Left lung (tissue), 10 donors: ENCODE data around the gene CEACAM7. TPM values are rescaled to one million over a fixed set of nuclear protein-coding genes. Genes with fewer than 3 reads are reported as not detected.

Source experiments
- ATAC-seq: fragments of 200-7000 bp; cut with Tn5 transposase; one replicate; pipeline ENCODE4 v1.9.1; 2020; ENCODE audit warnings: moderate library complexity
- DNase-seq, 4 donors: peaks; one replicate each; pipeline ENCODE4 v3.0.0-alpha.2; 2013 to 2020
- H3K27ac ChIP-seq, 2 donors: fragments of 200-600 bp; sonication (generic) in 1 of 2; one replicate each; pipeline versions ENCODE4 v1.5.0 to v1.8.0; 2020 to 2021
- H3K27me3 ChIP-seq, 2 donors: fragments of 200-600 bp; sonication (generic) in 1 of 2; one replicate each; pipeline versions ENCODE4 v1.5.0 to v1.8.0; 2020 to 2021
- H3K36me3 ChIP-seq, 2 donors: fragments of 200-600 bp; sonication (generic) in 1 of 2; one replicate each; pipeline versions ENCODE4 v1.5.0 to v1.8.0; 2020 to 2021
- H3K4me1 ChIP-seq, 2 donors: fragments of 200-600 bp; one replicate each; pipeline ENCODE4 v1.8.0; 2021
- H3K4me3 ChIP-seq, 2 donors: fragments of 200-600 bp; sonication (generic) in 1 of 2; one replicate each; pipeline versions ENCODE4 v1.5.0 to v1.8.0; 2020 to 2021; ENCODE audit warnings: mild to moderate bottlenecking in 1 of 2
- H3K9me3 ChIP-seq, 2 donors: fragments of 200-600 bp; sonication (generic) in 1 of 2; one replicate each; pipeline versions ENCODE4 v1.5.0 to v1.8.0; 2020 to 2021
- intact Hi-C, 2 donors: fragments of 100-400 bp; cut with DNase I; formaldehyde crosslinking; loops; one replicate each; pipeline versions ENCODE4 v1.11.2 to v1.14.2; 2022
- polyA plus RNA-seq, 6 donors: library from polyadenylated mRNA; unstranded; fragments of 120-200 nt; gene quantifications; one replicate each; pipeline ENCODE4 v1.2.1, GENCODE V29; 2013; ENCODE audit not compliant: insufficient read length in 6 of 6
- total RNA-seq, 2 donors: library from RNA; stranded (reverse); fragmentation: NEBNext Ultra II Directional; extraction: Animal tissue kit (Norgen Biotek cat#: 25700); gene quantifications; one replicate each; pipeline ENCODE4 v1.2.1, GENCODE V29; 2021
- TF ChIP-seq, protein P1 (sequence below), 2 donors: fragments of 200-600 bp; sonication (generic) in 1 of 2; IDR thresholded peaks; one replicate each; pipeline versions ENCODE4 v1.5.0 to v1.8.0; 2021; ENCODE audit warnings: antibody characterized with exemption in 2 of 2
- donor health status: DM: no; HTN: yes; CAD: no.
- donor health status: DM: no; HTN: no; CAD: no.

Gene CEACAM7
- total and polyA plus RNA-seq, 8 donors = 0.09 to 0.44 (median 0.15) TPM; not detected in 2

DNA sequence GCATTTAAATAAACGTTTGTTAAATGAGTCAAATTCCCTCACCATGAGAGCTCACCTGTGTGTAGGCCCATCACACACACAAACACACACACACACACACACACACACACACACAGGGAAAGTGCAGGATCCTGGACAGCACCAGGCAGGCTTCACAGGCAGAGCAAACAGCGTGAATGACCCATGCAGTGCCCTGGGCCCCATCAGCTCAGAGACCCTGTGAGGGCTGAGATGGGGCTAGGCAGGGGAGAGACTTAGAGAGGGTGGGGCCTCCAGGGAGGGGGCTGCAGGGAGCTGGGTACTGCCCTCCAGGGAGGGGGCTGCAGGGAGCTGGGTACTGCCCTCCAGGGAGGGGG is 11.9 kb upstream of the CEACAM7 start:
- intact Hi-C loops = no loop called here
- no peak for ATAC-seq
- peaks cover 0 to 55% of the 10 kb centered on the region in 2 donors for H3K27me3 ChIP-seq
- H3K36me3 ChIP-seq = no peaks in the 10 kb centered on the region
- no peaks in the 10 kb centered on the region for H3K9me3 ChIP-seq
- no peak for DNase-seq
- H3K4me1 ChIP-seq = peaks cover 0 to 16% of the 10 kb centered on the region in 2 donors
- no peak overlapping the region for H3K27ac ChIP-seq
- H3K4me3 ChIP-seq = no peak overlapping the region
- TF ChIP-seq, protein P1, sequence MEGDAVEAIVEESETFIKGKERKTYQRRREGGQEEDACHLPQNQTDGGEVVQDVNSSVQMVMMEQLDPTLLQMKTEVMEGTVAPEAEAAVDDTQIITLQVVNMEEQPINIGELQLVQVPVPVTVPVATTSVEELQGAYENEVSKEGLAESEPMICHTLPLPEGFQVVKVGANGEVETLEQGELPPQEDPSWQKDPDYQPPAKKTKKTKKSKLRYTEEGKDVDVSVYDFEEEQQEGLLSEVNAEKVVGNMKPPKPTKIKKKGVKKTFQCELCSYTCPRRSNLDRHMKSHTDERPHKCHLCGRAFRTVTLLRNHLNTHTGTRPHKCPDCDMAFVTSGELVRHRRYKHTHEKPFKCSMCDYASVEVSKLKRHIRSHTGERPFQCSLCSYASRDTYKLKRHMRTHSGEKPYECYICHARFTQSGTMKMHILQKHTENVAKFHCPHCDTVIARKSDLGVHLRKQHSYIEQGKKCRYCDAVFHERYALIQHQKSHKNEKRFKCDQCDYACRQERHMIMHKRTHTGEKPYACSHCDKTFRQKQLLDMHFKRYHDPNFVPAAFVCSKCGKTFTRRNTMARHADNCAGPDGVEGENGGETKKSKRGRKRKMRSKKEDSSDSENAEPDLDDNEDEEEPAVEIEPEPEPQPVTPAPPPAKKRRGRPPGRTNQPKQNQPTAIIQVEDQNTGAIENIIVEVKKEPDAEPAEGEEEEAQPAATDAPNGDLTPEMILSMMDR (IDR thresholded peaks at IDR 0.05) = no peak

DNA sequence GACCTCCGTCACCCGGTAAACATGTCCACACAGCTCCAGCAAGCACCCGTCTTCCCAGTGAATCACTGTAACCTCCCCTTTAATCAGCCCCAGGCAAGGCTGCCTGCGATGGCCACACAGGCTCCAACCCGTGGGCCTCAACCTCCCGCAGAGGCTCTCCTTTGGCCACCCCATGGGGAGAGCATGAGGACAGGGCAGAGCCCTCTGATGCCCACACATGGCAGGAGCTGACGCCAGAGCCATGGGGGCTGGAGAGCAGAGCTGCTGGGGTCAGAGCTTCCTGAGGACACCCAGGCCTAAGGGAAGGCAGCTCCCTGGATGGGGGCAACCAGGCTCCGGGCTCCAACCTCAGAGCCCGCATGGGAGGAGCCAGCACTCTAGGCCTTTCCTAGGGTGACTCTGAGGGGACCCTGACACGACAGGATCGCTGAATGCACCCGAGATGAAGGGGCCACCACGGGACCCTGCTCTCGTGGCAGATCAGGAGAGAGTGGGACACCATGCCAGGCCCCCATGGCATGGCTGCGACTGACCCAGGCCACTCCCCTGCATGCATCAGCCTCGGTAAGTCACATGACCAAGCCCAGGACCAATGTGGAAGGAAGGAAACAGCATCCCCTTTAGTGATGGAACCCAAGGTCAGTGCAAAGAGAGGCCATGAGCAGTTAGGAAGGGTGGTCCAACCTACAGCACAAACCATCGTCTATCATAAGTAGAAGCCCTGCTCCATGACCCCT is 11.3 kb upstream of the CEACAM7 start:
- intact Hi-C loops = no loop called here
- Histone ChIP-seq H3K4me1 (peaks cover 0 to 16% of the 10 kb centered on the region in 2 donors), H3K9me3 (no peaks in the 10 kb centered on the region), H3K27me3 (peaks cover 0 to 54% of the 10 kb centered on the region in 2 donors), H3K27ac (no peak overlapping the region), H3K4me3 (no peak overlapping the region), H3K36me3 (no peaks in the 10 kb centered on the region)
- DNase-seq (no peak), ATAC-seq (no peak)
- TF ChIP-seq, protein P1 (IDR thresholded peaks at IDR 0.05) = no peak

DNA sequence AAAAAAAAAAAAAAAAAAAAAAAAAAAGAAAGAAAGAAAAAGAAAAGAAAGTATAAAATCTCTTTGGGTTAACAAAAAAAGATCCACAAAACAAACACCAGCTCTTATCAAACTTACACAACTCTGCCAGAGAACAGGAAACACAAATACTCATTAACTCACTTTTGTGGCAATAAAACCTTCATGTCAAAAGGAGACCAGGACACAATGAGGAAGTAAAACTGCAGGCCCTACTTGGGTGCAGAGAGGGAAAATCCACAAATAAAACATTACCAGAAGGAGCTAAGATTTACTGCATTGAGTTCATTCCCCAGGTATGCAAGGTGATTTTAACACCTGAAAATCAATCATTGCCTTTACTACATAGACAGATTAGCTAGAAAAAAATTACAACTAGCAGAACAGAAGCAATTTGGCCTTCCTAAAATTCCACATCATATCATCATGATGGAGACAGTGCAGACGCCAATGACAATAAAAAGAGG is 10.7 kb upstream of the CEACAM7 start:
- TF ChIP-seq, protein P1 (IDR thresholded peaks at IDR 0.05) = no peak
- no peak overlapping the region for H3K27ac ChIP-seq
- H3K36me3 ChIP-seq = no peaks in the 10 kb centered on the region
- H3K4me3 ChIP-seq = no peak overlapping the region
- H3K27me3 ChIP-seq = peaks cover 0 to 50% of the 10 kb centered on the region in 2 donors
- ATAC-seq (peak; percentile 48), DNase-seq (no peak)
- H3K4me1 ChIP-seq = peaks cover 0 to 16% of the 10 kb centered on the region in 2 donors
- intact Hi-C loops = no loop called here
- no peaks in the 10 kb centered on the region for H3K9me3 ChIP-seq

DNA sequence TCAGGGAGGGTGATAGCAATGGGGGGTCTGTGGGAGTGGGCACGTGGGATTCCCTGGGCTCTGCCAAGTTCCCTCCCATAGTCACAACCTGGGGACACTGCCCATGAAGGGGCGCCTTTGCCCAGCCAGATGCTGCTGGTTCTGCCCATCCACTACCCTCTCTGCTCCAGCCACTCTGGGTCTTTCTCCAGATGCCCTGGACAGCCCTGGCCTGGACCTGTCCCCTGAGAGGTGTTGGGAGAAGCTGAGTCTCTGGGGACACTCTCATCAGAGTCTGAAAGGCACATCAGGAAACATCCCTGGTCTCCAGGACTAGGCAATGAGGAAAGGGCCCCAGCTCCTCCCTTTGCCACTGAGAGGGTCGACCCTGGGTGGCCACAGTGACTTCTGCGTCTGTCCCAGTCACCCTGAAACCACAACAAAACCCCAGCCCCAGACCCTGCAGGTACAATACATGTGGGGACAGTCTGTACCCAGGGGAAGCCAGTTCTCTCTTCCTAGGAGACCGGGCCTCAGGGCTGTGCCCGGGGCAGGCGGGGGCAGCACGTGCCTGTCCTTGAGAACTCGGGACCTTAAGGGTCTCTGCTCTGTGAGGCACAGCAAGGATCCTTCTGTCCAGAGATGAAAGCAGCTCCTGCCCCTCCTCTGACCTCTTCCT is 9.3 kb upstream of the CEACAM7 start:
- Histone ChIP-seq H3K4me3 (no peak overlapping the region), H3K27me3 (peaks cover 0 to 50% of the 10 kb centered on the region in 2 donors), H3K27ac (no peak overlapping the region), H3K9me3 (peaks cover 0 to 9% of the 10 kb centered on the region in 2 donors), H3K4me1 (peaks cover 0 to 16% of the 10 kb centered on the region in 2 donors), H3K36me3 (no peaks in the 10 kb centered on the region)
- DNase-seq = no peak
- no peak for ATAC-seq
- TF ChIP-seq, protein P1 (IDR thresholded peaks at IDR 0.05) = no peak
- intact Hi-C loops = no loop called here
